ENCODE measurements around the gene ZNF487. TPM values are rescaled to one million over a fixed set of nuclear protein-coding genes. Genes with fewer than 3 reads are reported as not detected.

ZNF487 gene
- total and polyA plus RNA-seq, 2 experiments from 2014 or later, result 2.9 to 4.6 TPM

GRCh38 chr10:43396061-43396927, 40.6 kb upstream of the ZNF487 start:
- H3K27me3 Mint-ChIP-seq (ENCODE audit: insufficient read depth, low read depth, poor library complexity), result peaks cover 20% of the 10 kb centered on the region
- no peak for TF ChIP-seq JUNB (IDR thresholded peaks at IDR 0.05; ENCODE audit: unreplicated experiment)
- peak; percentile 66 for TF ChIP-seq POLR2AphosphoS5 (IDR thresholded peaks at IDR 0.05; ENCODE audit: low read depth)
- 0 out of 2 replicates have a peak, but pooled peaks have one; percentile 1 for TF ChIP-seq CREB1 (CRISPR knock-in tag; IDR thresholded peaks at IDR 0.05; ENCODE audit: low read depth)
- ATAC-seq, result peak; percentile 73
- peaks cover 25% of the 10 kb centered on the region; the same call in 1 of the 2 replicates for H3F3A ChIP-seq (replicated peaks; ENCODE audit: low read depth)
- DNase-seq (ENCODE audit: low spot score), result peak; percentile 83
- no peaks in the 10 kb centered on the region for H3K9me2 ChIP-seq (ENCODE audit: insufficient read depth)
- peaks cover 93% of the 10 kb centered on the region for H3K79me2 ChIP-seq (replicated peaks; ENCODE audit: insufficient read depth)
- peaks cover 44% of the 10 kb centered on the region for H3K4me1 ChIP-seq (ENCODE audit: insufficient read depth)
- peaks cover 37% of the 10 kb centered on the region for H3K36me3 ChIP-seq (ENCODE audit: insufficient read depth)
- peaks cover 57% of the 10 kb centered on the region for H3K4me1 Mint-ChIP-seq
- peaks cover 63% of the 10 kb centered on the region for H4K20me1 ChIP-seq (replicated peaks; ENCODE audit: insufficient read depth)
- H2AFZ ChIP-seq, result no peak overlapping the region
- peak overlapping the region; percentile 99 for H3K4me3 ChIP-seq
- peaks cover 71% of the 10 kb centered on the region for H3K36me3 Mint-ChIP-seq (ENCODE audit: low read depth)
- H3K4me2 ChIP-seq, result peak overlapping the region; percentile 97
- H3K4me3 Mint-ChIP-seq, result peak overlapping the region; percentile 93
- H3K27ac ChIP-seq (ENCODE audit: low read depth), result peak overlapping the region; percentile 99
- no peaks in the 10 kb centered on the region for H3K27me3 ChIP-seq (ENCODE audit: insufficient read depth)
- peak overlapping the region; percentile 99 for H3K27ac Mint-ChIP-seq
- H3K9me3 Mint-ChIP-seq, result no peaks in the 10 kb centered on the region; the same call in 2 of the 3 replicates

- H3K27ac ChIP-seq (ENCODE audit: low read depth), result peak overlapping the region; percentile 95
- Mint-ChIP-seq H3K27ac (peak overlapping the region; percentile 98), H3K9me3 (no peaks in the 10 kb centered on the region; the same call in 2 of the 3 replicates), H3K4me1 (peaks cover 63% of the 10 kb centered on the region), H3K27me3 (ENCODE audit: insufficient read depth, low read depth, poor library complexity) (peaks cover 20% of the 10 kb centered on the region), H3K4me3 (peak overlapping the region; percentile 88), H3K36me3 (ENCODE audit: low read depth) (peaks cover 66% of the 10 kb centered on the region)
- H3F3A ChIP-seq (replicated peaks; ENCODE audit: low read depth), result peaks cover 18% of the 10 kb centered on the region
- H3K27me3 ChIP-seq (ENCODE audit: insufficient read depth), result no peaks in the 10 kb centered on the region
- H3K4me3 ChIP-seq, result peak overlapping the region; percentile 99
- DNase-seq (ENCODE audit: low spot score), result peak; percentile 96
- H3K9me2 ChIP-seq (ENCODE audit: insufficient read depth), result no peaks in the 10 kb centered on the region
- H3K4me1 ChIP-seq (ENCODE audit: insufficient read depth), result peaks cover 49% of the 10 kb centered on the region
- peaks cover 29% of the 10 kb centered on the region for H3K36me3 ChIP-seq (ENCODE audit: insufficient read depth)
- H2AFZ ChIP-seq, result no peak overlapping the region
- peaks cover 93% of the 10 kb centered on the region for H3K79me2 ChIP-seq (replicated peaks; ENCODE audit: insufficient read depth)
- peaks cover 60% of the 10 kb centered on the region for H4K20me1 ChIP-seq (replicated peaks; ENCODE audit: insufficient read depth)
- peak overlapping the region; percentile 79 for H3K4me2 ChIP-seq
- peak; percentile 67 for ATAC-seq
- TF ChIP-seq, protein P1, sequence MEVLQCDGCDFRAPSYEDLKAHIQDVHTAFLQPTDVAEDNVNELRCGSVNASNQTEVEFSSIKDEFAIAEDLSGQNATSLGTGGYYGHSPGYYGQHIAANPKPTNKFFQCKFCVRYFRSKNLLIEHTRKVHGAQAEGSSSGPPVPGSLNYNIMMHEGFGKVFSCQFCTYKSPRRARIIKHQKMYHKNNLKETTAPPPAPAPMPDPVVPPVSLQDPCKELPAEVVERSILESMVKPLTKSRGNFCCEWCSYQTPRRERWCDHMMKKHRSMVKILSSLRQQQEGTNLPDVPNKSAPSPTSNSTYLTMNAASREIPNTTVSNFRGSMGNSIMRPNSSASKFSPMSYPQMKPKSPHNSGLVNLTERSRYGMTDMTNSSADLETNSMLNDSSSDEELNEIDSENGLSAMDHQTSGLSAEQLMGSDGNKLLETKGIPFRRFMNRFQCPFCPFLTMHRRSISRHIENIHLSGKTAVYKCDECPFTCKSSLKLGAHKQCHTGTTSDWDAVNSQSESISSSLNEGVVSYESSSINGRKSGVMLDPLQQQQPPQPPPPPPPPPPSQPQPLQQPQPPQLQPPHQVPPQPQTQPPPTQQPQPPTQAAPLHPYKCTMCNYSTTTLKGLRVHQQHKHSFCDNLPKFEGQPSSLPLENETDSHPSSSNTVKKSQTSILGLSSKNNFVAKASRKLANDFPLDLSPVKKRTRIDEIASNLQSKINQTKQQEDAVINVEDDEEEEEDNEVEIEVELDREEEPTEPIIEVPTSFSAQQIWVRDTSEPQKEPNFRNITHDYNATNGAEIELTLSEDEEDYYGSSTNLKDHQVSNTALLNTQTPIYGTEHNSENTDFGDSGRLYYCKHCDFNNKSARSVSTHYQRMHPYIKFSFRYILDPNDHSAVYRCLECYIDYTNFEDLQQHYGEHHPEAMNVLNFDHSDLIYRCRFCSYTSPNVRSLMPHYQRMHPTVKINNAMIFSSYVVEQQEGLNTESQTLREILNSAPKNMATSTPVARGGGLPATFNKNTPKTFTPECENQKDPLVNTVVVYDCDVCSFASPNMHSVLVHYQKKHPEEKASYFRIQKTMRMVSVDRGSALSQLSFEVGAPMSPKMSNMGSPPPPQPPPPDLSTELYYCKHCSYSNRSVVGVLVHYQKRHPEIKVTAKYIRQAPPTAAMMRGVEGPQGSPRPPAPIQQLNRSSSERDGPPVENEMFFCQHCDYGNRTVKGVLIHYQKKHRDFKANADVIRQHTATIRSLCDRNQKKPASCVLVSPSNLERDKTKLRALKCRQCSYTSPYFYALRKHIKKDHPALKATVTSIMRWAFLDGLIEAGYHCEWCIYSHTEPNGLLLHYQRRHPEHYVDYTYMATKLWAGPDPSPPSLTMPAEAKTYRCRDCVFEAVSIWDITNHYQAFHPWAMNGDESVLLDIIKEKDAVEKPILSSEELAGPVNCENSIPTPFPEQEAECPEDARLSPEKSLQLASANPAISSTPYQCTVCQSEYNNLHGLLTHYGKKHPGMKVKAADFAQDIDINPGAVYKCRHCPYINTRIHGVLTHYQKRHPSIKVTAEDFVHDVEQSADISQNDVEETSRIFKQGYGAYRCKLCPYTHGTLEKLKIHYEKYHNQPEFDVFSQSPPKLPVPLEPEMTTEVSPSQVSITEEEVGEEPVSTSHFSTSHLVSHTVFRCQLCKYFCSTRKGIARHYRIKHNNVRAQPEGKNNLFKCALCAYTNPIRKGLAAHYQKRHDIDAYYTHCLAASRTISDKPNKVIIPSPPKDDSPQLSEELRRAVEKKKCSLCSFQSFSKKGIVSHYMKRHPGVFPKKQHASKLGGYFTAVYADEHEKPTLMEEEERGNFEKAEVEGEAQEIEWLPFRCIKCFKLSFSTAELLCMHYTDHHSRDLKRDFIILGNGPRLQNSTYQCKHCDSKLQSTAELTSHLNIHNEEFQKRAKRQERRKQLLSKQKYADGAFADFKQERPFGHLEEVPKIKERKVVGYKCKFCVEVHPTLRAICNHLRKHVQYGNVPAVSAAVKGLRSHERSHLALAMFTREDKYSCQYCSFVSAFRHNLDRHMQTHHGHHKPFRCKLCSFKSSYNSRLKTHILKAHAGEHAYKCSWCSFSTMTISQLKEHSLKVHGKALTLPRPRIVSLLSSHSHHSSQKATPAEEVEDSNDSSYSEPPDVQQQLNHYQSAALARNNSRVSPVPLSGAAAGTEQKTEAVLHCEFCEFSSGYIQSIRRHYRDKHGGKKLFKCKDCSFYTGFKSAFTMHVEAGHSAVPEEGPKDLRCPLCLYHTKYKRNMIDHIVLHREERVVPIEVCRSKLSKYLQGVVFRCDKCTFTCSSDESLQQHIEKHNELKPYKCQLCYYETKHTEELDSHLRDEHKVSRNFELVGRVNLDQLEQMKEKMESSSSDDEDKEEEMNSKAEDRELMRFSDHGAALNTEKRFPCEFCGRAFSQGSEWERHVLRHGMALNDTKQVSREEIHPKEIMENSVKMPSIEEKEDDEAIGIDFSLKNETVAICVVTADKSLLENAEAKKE (CRISPR knock-in tag; IDR thresholded peaks at IDR 0.05), result no peak
- TF ChIP-seq, protein P2, sequence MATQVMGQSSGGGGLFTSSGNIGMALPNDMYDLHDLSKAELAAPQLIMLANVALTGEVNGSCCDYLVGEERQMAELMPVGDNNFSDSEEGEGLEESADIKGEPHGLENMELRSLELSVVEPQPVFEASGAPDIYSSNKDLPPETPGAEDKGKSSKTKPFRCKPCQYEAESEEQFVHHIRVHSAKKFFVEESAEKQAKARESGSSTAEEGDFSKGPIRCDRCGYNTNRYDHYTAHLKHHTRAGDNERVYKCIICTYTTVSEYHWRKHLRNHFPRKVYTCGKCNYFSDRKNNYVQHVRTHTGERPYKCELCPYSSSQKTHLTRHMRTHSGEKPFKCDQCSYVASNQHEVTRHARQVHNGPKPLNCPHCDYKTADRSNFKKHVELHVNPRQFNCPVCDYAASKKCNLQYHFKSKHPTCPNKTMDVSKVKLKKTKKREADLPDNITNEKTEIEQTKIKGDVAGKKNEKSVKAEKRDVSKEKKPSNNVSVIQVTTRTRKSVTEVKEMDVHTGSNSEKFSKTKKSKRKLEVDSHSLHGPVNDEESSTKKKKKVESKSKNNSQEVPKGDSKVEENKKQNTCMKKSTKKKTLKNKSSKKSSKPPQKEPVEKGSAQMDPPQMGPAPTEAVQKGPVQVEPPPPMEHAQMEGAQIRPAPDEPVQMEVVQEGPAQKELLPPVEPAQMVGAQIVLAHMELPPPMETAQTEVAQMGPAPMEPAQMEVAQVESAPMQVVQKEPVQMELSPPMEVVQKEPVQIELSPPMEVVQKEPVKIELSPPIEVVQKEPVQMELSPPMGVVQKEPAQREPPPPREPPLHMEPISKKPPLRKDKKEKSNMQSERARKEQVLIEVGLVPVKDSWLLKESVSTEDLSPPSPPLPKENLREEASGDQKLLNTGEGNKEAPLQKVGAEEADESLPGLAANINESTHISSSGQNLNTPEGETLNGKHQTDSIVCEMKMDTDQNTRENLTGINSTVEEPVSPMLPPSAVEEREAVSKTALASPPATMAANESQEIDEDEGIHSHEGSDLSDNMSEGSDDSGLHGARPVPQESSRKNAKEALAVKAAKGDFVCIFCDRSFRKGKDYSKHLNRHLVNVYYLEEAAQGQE (IDR thresholded peaks at IDR 0.05; ENCODE audit: unreplicated experiment), result no peak
- no peak for TF ChIP-seq EZH2phosphoT487 (IDR thresholded peaks at IDR 0.05; ENCODE audit: unreplicated experiment)
- TF ChIP-seq, protein P3, sequence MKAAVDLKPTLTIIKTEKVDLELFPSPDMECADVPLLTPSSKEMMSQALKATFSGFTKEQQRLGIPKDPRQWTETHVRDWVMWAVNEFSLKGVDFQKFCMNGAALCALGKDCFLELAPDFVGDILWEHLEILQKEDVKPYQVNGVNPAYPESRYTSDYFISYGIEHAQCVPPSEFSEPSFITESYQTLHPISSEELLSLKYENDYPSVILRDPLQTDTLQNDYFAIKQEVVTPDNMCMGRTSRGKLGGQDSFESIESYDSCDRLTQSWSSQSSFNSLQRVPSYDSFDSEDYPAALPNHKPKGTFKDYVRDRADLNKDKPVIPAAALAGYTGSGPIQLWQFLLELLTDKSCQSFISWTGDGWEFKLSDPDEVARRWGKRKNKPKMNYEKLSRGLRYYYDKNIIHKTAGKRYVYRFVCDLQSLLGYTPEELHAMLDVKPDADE (IDR thresholded peaks at IDR 0.05), result peak; percentile 74
- TF ChIP-seq JUNB (IDR thresholded peaks at IDR 0.05; ENCODE audit: unreplicated experiment), result no peak
- no peak for TF ChIP-seq ZNF114 (CRISPR knock-in tag; IDR thresholded peaks at IDR 0.05)
These were observed 39.8 kb upstream of the ZNF487 start for GRCh38 chr10:43396928-43397624.

Data from GM23338 (cell line).